GM12874 (cell line): ENCODE data around the gene PIKFYVE.

Experiments
- CTCF ChIP-seq: IDR thresholded peaks from 2 replicates; pipeline ENCODE4 v1.5.1; 2011; ENCODE audit warnings: low read depth, mild to moderate bottlenecking, control low read depth, low read length, moderate library complexity; ENCODE audit not compliant: insufficient read depth

The PIKFYVE gene

GRCh38 chr2:208274748-208275147, 8.7 kb downstream of the PIKFYVE start:
- no peak for TF ChIP-seq CTCF

GRCh38 chr2:208278549-208278948, 12.5 kb downstream of the PIKFYVE start:
- no peak for TF ChIP-seq CTCF

- no peak for TF ChIP-seq CTCF
These were observed 13.2 kb downstream of the PIKFYVE start for GRCh38 chr2:208279236-208279635.

GRCh38 chr2:208280234-208280633, 14.2 kb downstream of the PIKFYVE start:
- TF ChIP-seq CTCF: no peak

- no peak for TF ChIP-seq CTCF
These were observed 14.9 kb downstream of the PIKFYVE start for GRCh38 chr2:208280933-208281332.

GRCh38 chr2:208285853-208286252, 19.8 kb downstream of the PIKFYVE start:
- TF ChIP-seq CTCF: no peak

GRCh38 chr2:208294482-208295024, 28.5 kb downstream of the PIKFYVE start:
- no peak for TF ChIP-seq CTCF
